Bronchial epithelial cell (primary cell): ENCODE results near the gene RAB27B. TPM values are rescaled to one million over a fixed set of nuclear protein-coding genes. Genes with fewer than 3 reads are reported as not detected.
"Not testable (repeated sequence)": the region's sequence is repeated elsewhere in the genome, so short reads cannot be mapped to it uniquely, and the experiment has no call there.

Experiments
- DNase-seq: peaks from one replicate; pipeline ENCODE4 v3.0.0-alpha.2; 2010; ENCODE audit warnings: low read depth
- FAIRE-seq: peaks from 2 replicates; lab custom pipeline; 2011; peaks lifted over from hg19 to GRCh38; lab: Jason Lieb, UNC
- H3K27me3 ChIP-seq: 2 replicates; pipeline ENCODE4 v1.5.1; 2011; ENCODE audit warnings: low read length; ENCODE audit not compliant: control insufficient read depth, insufficient read depth
- H3K36me3 ChIP-seq: 2 replicates; pipeline ENCODE4 v1.5.1; 2011; ENCODE audit warnings: low read length; ENCODE audit not compliant: control insufficient read depth, insufficient read depth
- H3K4me3 ChIP-seq: 2 replicates; pipeline ENCODE4 v1.5.1; 2011; ENCODE audit warnings: mild to moderate bottlenecking, low read depth, low read length, control low read depth
- total RNA-seq: library from RNA; depleted of rRNA; stranded (reverse); fragments of >200 nt; gene quantifications from 2 replicates; pipeline ENCODE4 v1.2.1, GENCODE V29; 2014
- TF ChIP-seq, protein P1 (sequence below): IDR thresholded peaks from 2 replicates; pipeline ENCODE4 v1.5.1; 2011; ENCODE audit warnings: mild to moderate bottlenecking, moderate library complexity, low read length, control low read depth, inconsistent platforms; ENCODE audit not compliant: insufficient read depth, severe bottlenecking

The RAB27B gene
- total RNA-seq, 1 donor from 2014 or later = 72.7 TPM

DNA sequence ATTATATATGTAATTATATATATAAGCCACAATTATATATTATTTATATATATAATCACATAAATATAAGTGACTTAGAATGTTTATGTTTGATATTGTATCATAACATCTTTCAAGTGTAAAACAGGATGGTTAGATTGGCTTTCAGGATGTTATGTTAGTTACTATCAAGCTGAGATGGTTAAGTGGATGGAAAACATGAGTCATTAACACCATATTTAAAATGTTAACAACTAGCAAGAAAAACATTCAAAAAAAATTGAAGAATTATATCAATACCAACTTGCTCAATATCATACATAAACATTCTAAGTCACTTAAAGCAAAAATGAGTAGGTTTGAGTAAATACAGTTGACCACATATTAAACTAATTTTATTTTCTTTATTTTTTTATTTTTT lies 21.8 kb upstream of the RAB27B start:
- Histone ChIP-seq H3K27me3 (no peaks in the 10 kb centered on the region), H3K36me3 (no peaks in the 10 kb centered on the region), H3K4me3 (no peak overlapping the region)
- DNase-seq (peak; percentile 49), FAIRE-seq (no peak)
- TF ChIP-seq, protein P1, sequence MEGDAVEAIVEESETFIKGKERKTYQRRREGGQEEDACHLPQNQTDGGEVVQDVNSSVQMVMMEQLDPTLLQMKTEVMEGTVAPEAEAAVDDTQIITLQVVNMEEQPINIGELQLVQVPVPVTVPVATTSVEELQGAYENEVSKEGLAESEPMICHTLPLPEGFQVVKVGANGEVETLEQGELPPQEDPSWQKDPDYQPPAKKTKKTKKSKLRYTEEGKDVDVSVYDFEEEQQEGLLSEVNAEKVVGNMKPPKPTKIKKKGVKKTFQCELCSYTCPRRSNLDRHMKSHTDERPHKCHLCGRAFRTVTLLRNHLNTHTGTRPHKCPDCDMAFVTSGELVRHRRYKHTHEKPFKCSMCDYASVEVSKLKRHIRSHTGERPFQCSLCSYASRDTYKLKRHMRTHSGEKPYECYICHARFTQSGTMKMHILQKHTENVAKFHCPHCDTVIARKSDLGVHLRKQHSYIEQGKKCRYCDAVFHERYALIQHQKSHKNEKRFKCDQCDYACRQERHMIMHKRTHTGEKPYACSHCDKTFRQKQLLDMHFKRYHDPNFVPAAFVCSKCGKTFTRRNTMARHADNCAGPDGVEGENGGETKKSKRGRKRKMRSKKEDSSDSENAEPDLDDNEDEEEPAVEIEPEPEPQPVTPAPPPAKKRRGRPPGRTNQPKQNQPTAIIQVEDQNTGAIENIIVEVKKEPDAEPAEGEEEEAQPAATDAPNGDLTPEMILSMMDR = no peak

DNA sequence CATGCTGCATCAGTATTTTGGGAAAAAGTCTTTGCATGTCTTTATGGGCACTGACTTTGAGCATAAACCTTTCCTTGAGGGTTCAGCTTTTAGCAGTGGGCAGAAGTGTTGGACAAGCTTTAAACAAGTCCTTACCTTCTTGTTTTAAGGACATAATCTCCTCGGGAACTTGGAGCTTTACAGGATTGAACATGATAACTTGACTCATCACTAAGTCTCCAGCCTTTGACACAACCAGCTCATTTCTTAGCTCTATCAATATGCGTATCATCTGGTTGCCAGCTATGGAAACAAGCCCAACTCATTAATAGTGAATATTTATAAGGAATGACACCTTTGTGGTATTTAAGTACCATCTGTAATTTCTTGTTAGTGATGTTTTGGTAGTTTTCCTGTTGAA lies 21.0 kb upstream of the RAB27B start:
- Histone ChIP-seq H3K27me3 (no peaks in the 10 kb centered on the region), H3K36me3 (no peaks in the 10 kb centered on the region), H3K4me3 (no peak overlapping the region)
- DNase-seq = peak; percentile 85
- FAIRE-seq = peak; percentile 47
- TF ChIP-seq, protein P1 = no peak

DNA sequence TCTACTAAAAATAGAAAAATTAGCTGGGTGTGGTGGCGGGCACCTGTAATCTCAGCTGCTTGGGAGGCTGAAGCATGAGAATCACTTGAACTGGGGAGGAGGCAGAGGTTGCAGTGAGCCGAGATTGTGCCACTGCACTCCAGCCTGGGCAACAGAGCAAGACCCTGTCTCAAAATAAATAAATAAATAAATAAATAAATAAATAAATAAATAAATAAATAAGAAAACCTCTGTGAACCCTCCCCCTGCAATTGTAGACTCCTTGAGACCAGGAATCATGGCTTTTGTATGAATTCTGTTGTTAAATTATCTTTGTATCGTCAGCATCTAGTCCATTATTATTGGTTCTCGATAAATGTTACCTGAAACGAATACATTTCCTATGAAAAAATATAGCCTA lies 17.6 kb upstream of the RAB27B start:
- not testable (repeated sequence) for H3K36me3 ChIP-seq, H3K27me3 ChIP-seq, DNase-seq, H3K4me3 ChIP-seq, FAIRE-seq

DNA sequence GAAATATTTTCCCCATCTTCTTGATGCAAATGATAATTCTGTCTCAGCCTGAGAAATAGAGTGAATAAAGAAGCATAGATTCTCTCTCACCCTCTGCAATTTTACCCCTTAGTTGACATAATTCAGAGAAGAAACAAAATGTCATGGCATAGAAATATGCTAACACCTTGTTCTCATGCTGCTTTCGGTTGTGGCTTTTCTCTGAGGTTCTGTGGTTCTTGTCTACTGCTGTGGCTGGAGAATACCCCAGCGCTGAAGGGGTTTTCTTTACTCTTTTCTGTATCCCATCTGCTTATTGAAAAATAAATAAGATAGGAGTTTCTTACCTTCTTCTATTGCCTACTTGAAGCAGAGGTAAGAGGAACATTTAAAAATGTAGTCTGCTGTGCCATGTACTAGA lies 15.4 kb upstream of the RAB27B start:
- Histone ChIP-seq H3K4me3 (no peak overlapping the region), H3K36me3 (no peaks in the 10 kb centered on the region), H3K27me3 (no peaks in the 10 kb centered on the region)
- no peak for DNase-seq
- TF ChIP-seq, protein P1 = no peak
- no peak for FAIRE-seq

DNA sequence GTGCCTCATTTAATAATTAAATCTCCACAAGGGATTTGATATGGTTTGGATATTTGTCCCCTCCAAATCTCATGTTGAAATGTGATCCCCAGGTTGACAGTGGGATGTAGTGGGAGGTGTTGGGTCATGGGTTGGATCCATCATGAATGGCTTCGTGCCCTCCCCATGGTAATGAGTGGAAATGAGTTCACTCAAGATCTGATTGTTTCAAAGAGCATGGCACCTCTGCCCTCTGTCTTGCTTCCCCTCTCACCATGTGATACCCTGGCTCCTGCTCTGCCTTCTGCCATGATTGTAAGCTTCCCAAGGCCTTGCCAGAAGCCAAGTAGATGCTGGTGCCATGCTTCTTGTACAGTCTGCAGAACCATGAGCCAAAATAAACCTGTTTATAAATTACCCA lies 15.0 kb upstream of the RAB27B start:
- FAIRE-seq = no peak
- H3K36me3 ChIP-seq = no peaks in the 10 kb centered on the region
- H3K27me3 ChIP-seq = no peaks in the 10 kb centered on the region
- no peak for DNase-seq
- TF ChIP-seq, protein P1 = no peak
- H3K4me3 ChIP-seq = no peak overlapping the region

DNA sequence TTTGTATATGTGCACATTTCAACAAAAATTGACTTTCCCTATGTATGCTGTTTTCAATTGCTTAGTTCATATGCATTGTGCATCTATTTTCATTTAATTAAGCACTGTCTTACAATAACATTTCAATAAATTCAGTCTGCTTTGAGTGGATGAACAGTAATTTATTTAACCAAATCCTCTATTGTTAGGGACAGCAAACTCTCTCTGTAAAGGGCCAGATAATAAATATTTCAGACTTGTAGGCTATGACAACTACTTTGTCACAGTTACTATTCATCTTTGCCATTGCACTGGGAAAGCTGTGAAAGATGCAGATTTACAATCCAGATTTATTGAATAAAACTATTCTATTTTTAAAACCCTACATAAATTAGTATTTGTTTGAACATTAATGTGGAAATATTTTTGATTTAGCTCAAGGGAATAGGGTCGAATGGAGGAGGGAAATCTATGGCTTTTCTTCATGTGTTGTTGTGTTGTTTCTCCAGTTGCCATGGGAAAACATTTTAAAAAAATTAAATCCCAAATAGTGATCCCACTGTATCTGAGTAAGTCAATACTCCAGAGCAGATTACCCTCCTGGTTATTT lies 14.2 kb upstream of the RAB27B start:
- Histone ChIP-seq H3K27me3 (no peaks in the 10 kb centered on the region), H3K36me3 (no peaks in the 10 kb centered on the region), H3K4me3 (no peak overlapping the region)
- TF ChIP-seq, protein P1 = no peak
- DNase-seq = no peak
- no peak for FAIRE-seq
